Measurements from ENCODE around the gene ELMO1. TPM values are rescaled to one million over a fixed set of nuclear protein-coding genes. Genes with fewer than 3 reads are reported as not detected.

The ELMO1 gene
- total and polyA plus RNA-seq, 4 donors: 6.7 to 51.5 (median 14.8) TPM

DNA sequence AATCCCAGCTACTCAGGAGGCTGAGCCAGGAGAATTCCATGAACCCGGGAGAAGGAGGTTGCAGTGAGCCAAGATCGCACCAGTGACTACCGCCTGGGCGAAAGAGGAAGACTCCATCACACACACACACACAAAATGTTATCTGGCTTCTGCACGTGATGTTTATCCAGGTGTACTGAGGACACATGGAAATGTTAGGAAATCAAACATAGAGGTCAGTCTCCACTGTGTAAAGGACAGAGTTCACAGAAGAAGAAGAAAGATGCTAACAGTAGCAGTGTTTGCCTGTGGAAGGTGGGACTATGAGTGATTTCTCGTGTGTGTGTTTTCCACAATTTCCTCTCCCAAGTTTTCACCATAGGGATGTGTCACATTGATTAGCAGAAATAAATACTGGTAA lies 256.9 kb downstream of the ELMO1 start:
- Histone ChIP-seq H3K4me3 (ENCODE audit: low read depth in 1 of 3, low read length in 3 of 3) (no peak overlapping the region), H3K9ac (ENCODE audit: low read depth in 1 of 2, low read length in 2 of 2) (no peak overlapping the region), H3K27me3 (ENCODE audit: control insufficient read depth in 4 of 4, insufficient read depth in 4 of 4, low read length in 3 of 4) (no peaks in the 10 kb centered on the region), H3K36me3 (ENCODE audit: control insufficient read depth in 4 of 4, insufficient read depth in 3 of 4, low read depth in 1 of 4, low read length in 3 of 4) (peaks cover 0 to 6% (median under 1%) of the 10 kb centered on the region in 4 donors), H3K27ac (ENCODE audit: low read depth in 1 of 2, low read length in 2 of 2) (peak overlapping the region in 1 of 2 donors; percentile 23), H3K4me1 (ENCODE audit: control insufficient read depth in 4 of 4, insufficient read depth in 4 of 4, low read length in 3 of 4) (peaks cover 3 to 12% (median 8%) of the 10 kb centered on the region in 4 donors), H3K9me3 (ENCODE audit: control insufficient read depth in 4 of 4, low read length in 3 of 4) (no peaks in the 10 kb centered on the region)
- DNase-seq (ENCODE audit: low spot score): no peak
- WGBS: 42% methylated on average over 6 of the region's 6 CpGs
- TF ChIP-seq FOXA1 (IDR thresholded peaks at IDR 0.05) (peak; percentile 93), NR2F2 (IDR thresholded peaks at IDR 0.05) (peak; percentile 71), RXRA (IDR thresholded peaks at IDR 0.05) (peak; percentile 97 to 98), GABPA (IDR thresholded peaks at IDR 0.05 in 1 of 2, conservative IDR thresholded peaks at IDR 0.05 in 1 of 2) (peak in 1 of 2 donors; percentile 34), FOXA2 (IDR thresholded peaks at IDR 0.05) (peak; percentile 94), HNF4A (conservative IDR thresholded peaks at IDR 0.05) (peak; percentile 93), JUND (IDR thresholded peaks at IDR 0.05) (peak; percentile 80), HNF4G (IDR thresholded peaks at IDR 0.05) (peak; percentile 78), REST (IDR thresholded peaks at IDR 0.05) (peak; percentile 76), RAD21 (IDR thresholded peaks at IDR 0.05) (peak; percentile 51 to 56), YY1 (IDR thresholded peaks at IDR 0.05) (peak; percentile 86), SP1 (IDR thresholded peaks at IDR 0.05) (peak; percentile 94), EGR1 (IDR thresholded peaks at IDR 0.05; ENCODE audit: low read depth in 2 of 2) (peak; percentile 39 to 83), TAF1 (conservative IDR thresholded peaks at IDR 0.05) (no peak)
- TF ChIP-seq, protein P1, sequence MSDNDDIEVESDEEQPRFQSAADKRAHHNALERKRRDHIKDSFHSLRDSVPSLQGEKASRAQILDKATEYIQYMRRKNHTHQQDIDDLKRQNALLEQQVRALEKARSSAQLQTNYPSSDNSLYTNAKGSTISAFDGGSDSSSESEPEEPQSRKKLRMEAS (IDR thresholded peaks at IDR 0.05): peak; percentile 86
- TF ChIP-seq, protein P2, sequence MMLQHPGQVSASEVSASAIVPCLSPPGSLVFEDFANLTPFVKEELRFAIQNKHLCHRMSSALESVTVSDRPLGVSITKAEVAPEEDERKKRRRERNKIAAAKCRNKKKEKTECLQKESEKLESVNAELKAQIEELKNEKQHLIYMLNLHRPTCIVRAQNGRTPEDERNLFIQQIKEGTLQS (IDR thresholded peaks at IDR 0.05): no peak
- TF ChIP-seq, protein P3, sequence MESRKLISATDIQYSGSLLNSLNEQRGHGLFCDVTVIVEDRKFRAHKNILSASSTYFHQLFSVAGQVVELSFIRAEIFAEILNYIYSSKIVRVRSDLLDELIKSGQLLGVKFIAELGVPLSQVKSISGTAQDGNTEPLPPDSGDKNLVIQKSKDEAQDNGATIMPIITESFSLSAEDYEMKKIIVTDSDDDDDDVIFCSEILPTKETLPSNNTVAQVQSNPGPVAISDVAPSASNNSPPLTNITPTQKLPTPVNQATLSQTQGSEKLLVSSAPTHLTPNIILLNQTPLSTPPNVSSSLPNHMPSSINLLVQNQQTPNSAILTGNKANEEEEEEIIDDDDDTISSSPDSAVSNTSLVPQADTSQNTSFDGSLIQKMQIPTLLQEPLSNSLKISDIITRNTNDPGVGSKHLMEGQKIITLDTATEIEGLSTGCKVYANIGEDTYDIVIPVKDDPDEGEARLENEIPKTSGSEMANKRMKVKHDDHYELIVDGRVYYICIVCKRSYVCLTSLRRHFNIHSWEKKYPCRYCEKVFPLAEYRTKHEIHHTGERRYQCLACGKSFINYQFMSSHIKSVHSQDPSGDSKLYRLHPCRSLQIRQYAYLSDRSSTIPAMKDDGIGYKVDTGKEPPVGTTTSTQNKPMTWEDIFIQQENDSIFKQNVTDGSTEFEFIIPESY (IDR thresholded peaks at IDR 0.05): peak; percentile 81
- TF ChIP-seq, protein P4, sequence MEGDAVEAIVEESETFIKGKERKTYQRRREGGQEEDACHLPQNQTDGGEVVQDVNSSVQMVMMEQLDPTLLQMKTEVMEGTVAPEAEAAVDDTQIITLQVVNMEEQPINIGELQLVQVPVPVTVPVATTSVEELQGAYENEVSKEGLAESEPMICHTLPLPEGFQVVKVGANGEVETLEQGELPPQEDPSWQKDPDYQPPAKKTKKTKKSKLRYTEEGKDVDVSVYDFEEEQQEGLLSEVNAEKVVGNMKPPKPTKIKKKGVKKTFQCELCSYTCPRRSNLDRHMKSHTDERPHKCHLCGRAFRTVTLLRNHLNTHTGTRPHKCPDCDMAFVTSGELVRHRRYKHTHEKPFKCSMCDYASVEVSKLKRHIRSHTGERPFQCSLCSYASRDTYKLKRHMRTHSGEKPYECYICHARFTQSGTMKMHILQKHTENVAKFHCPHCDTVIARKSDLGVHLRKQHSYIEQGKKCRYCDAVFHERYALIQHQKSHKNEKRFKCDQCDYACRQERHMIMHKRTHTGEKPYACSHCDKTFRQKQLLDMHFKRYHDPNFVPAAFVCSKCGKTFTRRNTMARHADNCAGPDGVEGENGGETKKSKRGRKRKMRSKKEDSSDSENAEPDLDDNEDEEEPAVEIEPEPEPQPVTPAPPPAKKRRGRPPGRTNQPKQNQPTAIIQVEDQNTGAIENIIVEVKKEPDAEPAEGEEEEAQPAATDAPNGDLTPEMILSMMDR (IDR thresholded peaks at IDR 0.05; ENCODE audit: low read depth, low read length, missing input control): no peak

Data from liver (tissue), 9 donors.